Esophagus (tissue), 2 donors: ENCODE measurements around the gene SFI1. TPM values are rescaled to one million over a fixed set of nuclear protein-coding genes. Genes with fewer than 3 reads are reported as not detected.
"Not testable (repeated sequence)": the region's sequence is repeated elsewhere in the genome, so short reads cannot be mapped to it uniquely, and the experiment has no call there.

ENCODE experiments used
- H3K27ac ChIP-seq, 2 donors: one replicate each; pipeline ENCODE4 v1.5.1; 2013; ENCODE audit warnings: low read depth in 2 of 2, mild to moderate bottlenecking in 2 of 2, inconsistent platforms in 1 of 2, low read length in 1 of 2, moderate library complexity in 1 of 2
- H3K27me3 ChIP-seq, 2 donors: one replicate each; pipeline ENCODE4 v1.6.1; 2013; ENCODE audit warnings: low read length in 2 of 2, control low read depth in 1 of 2, mild to moderate bottlenecking in 1 of 2; ENCODE audit not compliant: insufficient read depth in 2 of 2, control insufficient read depth in 1 of 2
- H3K36me3 ChIP-seq, 2 donors: one replicate each; pipeline ENCODE4 v1.6.1; 2013; ENCODE audit warnings: low read length in 1 of 2; ENCODE audit not compliant: control insufficient read depth in 2 of 2, insufficient read depth in 2 of 2
- H3K4me1 ChIP-seq, 2 donors: one replicate each; pipeline ENCODE4 v1.6.1; 2013; ENCODE audit warnings: low read length in 1 of 2; ENCODE audit not compliant: control insufficient read depth in 2 of 2, insufficient read depth in 2 of 2
- H3K4me3 ChIP-seq, 2 donors: one replicate each; pipeline ENCODE4 v1.5.1; 2013; ENCODE audit warnings: low read length in 2 of 2, mild to moderate bottlenecking in 2 of 2, low read depth in 1 of 2, moderate library complexity in 1 of 2
- H3K9me3 ChIP-seq, 2 donors: one replicate each; pipeline ENCODE4 v1.6.1; 2013; ENCODE audit warnings: mild to moderate bottlenecking in 2 of 2, low read depth in 1 of 2, low read length in 1 of 2, moderate library complexity in 1 of 2; ENCODE audit not compliant: control insufficient read depth in 2 of 2, insufficient read depth in 1 of 2
- WGBS, 2 donors: extraction: QIAGEN DNeasy Blood & Tissue Kit; methylation state at CpG; one replicate each; pipeline ENCODE4 v1.1.7; 2013; 5-methylcytosine and 5-hydroxymethylcytosine counted together
- polyA plus RNA-seq, 2 donors: library from polyadenylated mRNA; stranded (reverse); fragments of 200-250 nt; gene quantifications; one replicate each; pipeline ENCODE4 v1.2.3, GENCODE V29; 2013
- donor health status: healthy with polysubstance abuse.
- donor health status: Bipolar disorder and iron deficiency.

SFI1 gene
- polyA plus RNA-seq, 2 donors, result 10.5 to 27.1 TPM

GRCh38 chr22:31578171-31578570 is 81.8 kb downstream of the SFI1 start:
- no peak overlapping the region for H3K4me3 ChIP-seq
- 90 to 93% methylated on average over 5 of the region's 5 CpGs for WGBS, 2 donors
- no peaks in the 10 kb centered on the region for H3K27me3 ChIP-seq
- no peaks in the 10 kb centered on the region for H3K4me1 ChIP-seq
- peaks cover 5 to 8% of the 10 kb centered on the region in 2 donors for H3K36me3 ChIP-seq
- no peak overlapping the region for H3K27ac ChIP-seq
- no peaks in the 10 kb centered on the region for H3K9me3 ChIP-seq

GRCh38 chr22:31579835-31580242 is 83.5 kb downstream of the SFI1 start:
- no peak overlapping the region for H3K4me3 ChIP-seq
- no peaks in the 10 kb centered on the region for H3K27me3 ChIP-seq
- H3K4me1 ChIP-seq, result no peaks in the 10 kb centered on the region
- WGBS, 2 donors, result 60 to 68% methylated on average over 1 of the region's 1 CpG
- peaks cover 5 to 12% of the 10 kb centered on the region in 2 donors for H3K36me3 ChIP-seq
- no peaks in the 10 kb centered on the region for H3K9me3 ChIP-seq
- H3K27ac ChIP-seq, result no peak overlapping the region

- Histone ChIP-seq H3K27me3 (no peaks in the 10 kb centered on the region), H3K36me3 (peaks cover 4 to 19% of the 10 kb centered on the region in 2 donors), H3K4me3 (no peak overlapping the region), H3K27ac (no peak overlapping the region), H3K9me3 (peaks cover 0 to 2% of the 10 kb centered on the region in 2 donors), H3K4me1 (no peaks in the 10 kb centered on the region)
- 91 to 94% methylated on average over 3 of the region's 3 CpGs for WGBS, 2 donors
Observed at GRCh38 chr22:31583861-31584485, 87.6 kb downstream of the SFI1 start.

- Histone ChIP-seq H3K27me3 (no peaks in the 10 kb centered on the region), H3K9me3 (peaks cover 0 to 2% of the 10 kb centered on the region in 2 donors), H3K36me3 (peaks cover 4 to 22% of the 10 kb centered on the region in 2 donors), H3K27ac (no peak overlapping the region), H3K4me3 (no peak overlapping the region), H3K4me1 (no peaks in the 10 kb centered on the region)
- 85 to 92% methylated on average over 5 of the region's 5 CpGs for WGBS, 2 donors
Observed at GRCh38 chr22:31584804-31585160, 88.4 kb downstream of the SFI1 start.

GRCh38 chr22:31585161-31585859 is 89.0 kb downstream of the SFI1 start:
- Histone ChIP-seq H3K4me1 (no peaks in the 10 kb centered on the region), H3K36me3 (peaks cover 4 to 22% of the 10 kb centered on the region in 2 donors), H3K4me3 (no peak overlapping the region), H3K9me3 (peaks cover 0 to 2% of the 10 kb centered on the region in 2 donors), H3K27me3 (no peaks in the 10 kb centered on the region), H3K27ac (no peak overlapping the region)
- 57 to 66% methylated on average over 3 of the region's 3 CpGs for whole genome bisulfite sequencing, 2 donors

GRCh38 chr22:31586137-31586920 is 90.0 kb downstream of the SFI1 start:
- no peaks in the 10 kb centered on the region for H3K4me1 ChIP-seq
- H3K36me3 ChIP-seq, result peaks cover 4 to 22% of the 10 kb centered on the region in 2 donors
- no peaks in the 10 kb centered on the region for H3K27me3 ChIP-seq
- 82 to 85% methylated on average over 7 of the region's 7 CpGs for WGBS, 2 donors
- no peak overlapping the region for H3K4me3 ChIP-seq
- no peak overlapping the region for H3K27ac ChIP-seq
- peaks cover 0 to 2% of the 10 kb centered on the region in 2 donors for H3K9me3 ChIP-seq

GRCh38 chr22:31588970-31589675 is 92.8 kb downstream of the SFI1 start:
- WGBS, 2 donors, result 79 to 81% methylated on average over 6 of the region's 6 CpGs
- Histone ChIP-seq H3K36me3 (peaks cover 4 to 17% of the 10 kb centered on the region in 2 donors), H3K9me3 (peaks cover 0 to 2% of the 10 kb centered on the region in 2 donors), H3K27ac (no peak overlapping the region), H3K4me3 (no peak overlapping the region), H3K27me3 (no peaks in the 10 kb centered on the region), H3K4me1 (no peaks in the 10 kb centered on the region)

- H3K9me3 ChIP-seq, H3K27me3 ChIP-seq, H3K4me1 ChIP-seq, H3K4me3 ChIP-seq, H3K27ac ChIP-seq: not testable (repeated sequence)
- peaks cover 4 to 17% of the 10 kb centered on the region in 2 donors for H3K36me3 ChIP-seq
- 67% methylated on average over 1 of the region's 2 CpGs; no CpG with 5 or more reads in 1 of the 2 donors for WGBS, 2 donors
Observed at GRCh38 chr22:31590161-31590560, 93.8 kb downstream of the SFI1 start.

- Histone ChIP-seq H3K27ac (no peak overlapping the region), H3K4me3 (no peak overlapping the region), H3K9me3 (no peaks in the 10 kb centered on the region), H3K27me3 (no peaks in the 10 kb centered on the region), H3K36me3 (no peaks in the 10 kb centered on the region), H3K4me1 (no peaks in the 10 kb centered on the region)
- 86 to 93% methylated on average over 2 of the region's 2 CpGs for WGBS, 2 donors
Observed at GRCh38 chr22:31595271-31595670, 98.9 kb downstream of the SFI1 start.
